ENCODE data around the gene DNAAF9.

Gene DNAAF9

DNA sequence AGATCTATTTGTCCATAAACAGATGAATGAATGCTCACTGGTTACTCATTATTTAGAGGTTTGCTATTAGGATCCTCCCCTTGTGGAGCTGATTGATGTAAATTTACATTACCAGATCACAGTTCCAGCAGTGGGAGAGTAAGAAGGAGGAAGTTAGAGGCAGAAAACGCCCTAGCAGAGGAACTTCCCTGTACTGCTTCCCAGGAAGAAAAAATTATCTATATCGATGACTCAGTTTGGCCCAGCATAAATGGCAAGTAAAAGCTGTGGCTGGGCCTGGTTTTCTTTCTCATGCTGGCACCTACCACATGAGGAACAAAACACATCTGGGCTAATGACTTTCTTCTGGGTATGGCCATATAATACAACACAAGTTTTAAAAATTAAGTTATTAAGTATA is 35.7 kb downstream of the DNAAF9 start:
- no peaks in the 10 kb centered on the region for H3K27me3 ChIP-seq (ENCODE audit: control insufficient read depth in 1 of 2, insufficient read depth in 2 of 2, low read length in 2 of 2)
- no peak overlapping the region for H3K9ac ChIP-seq (ENCODE audit: low read length in 2 of 2)
- no peaks in the 10 kb centered on the region for H3K9me3 ChIP-seq (ENCODE audit: control insufficient read depth in 2 of 2, low read length in 2 of 2)
- H3K27ac ChIP-seq (ENCODE audit: low read length) = no peak overlapping the region
- H3K4me3 ChIP-seq (ENCODE audit: low read length in 2 of 2) = no peak overlapping the region
- no peaks in the 10 kb centered on the region for H3K4me1 ChIP-seq (ENCODE audit: control insufficient read depth, insufficient read depth, low read length)
- peaks cover 28 to 44% of the 10 kb centered on the region in 2 donors for H3K36me3 ChIP-seq (ENCODE audit: control insufficient read depth in 2 of 2, insufficient read depth in 2 of 2, low read length in 2 of 2)

DNA sequence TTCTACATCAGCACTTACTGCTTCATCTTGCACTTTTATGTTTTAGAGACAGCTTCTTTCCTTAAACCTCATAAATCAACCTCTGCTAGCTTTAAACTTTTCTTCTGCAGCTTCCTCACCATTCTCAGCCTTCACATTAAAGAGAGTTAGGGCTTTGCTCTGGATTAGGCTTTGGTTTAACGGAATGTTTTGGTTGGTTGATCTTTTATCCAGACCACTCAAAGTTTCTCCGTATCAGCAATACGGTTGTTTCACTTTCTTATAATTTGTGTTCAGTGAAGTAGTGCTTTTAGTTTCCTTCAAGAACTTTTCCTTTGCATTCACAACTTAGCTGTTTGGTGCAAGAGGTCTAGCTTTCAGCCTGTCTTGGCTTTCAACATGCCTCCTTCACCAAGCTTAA is 40.4 kb downstream of the DNAAF9 start:
- H3K9me3 ChIP-seq (ENCODE audit: control insufficient read depth in 2 of 2, low read length in 2 of 2) = no peaks in the 10 kb centered on the region
- H3K27ac ChIP-seq (ENCODE audit: low read length) = no peak overlapping the region
- no peaks in the 10 kb centered on the region for H3K27me3 ChIP-seq (ENCODE audit: control insufficient read depth in 1 of 2, insufficient read depth in 2 of 2, low read length in 2 of 2)
- H3K36me3 ChIP-seq (ENCODE audit: control insufficient read depth in 2 of 2, insufficient read depth in 2 of 2, low read length in 2 of 2) = peaks cover 3 to 14% of the 10 kb centered on the region in 2 donors
- no peaks in the 10 kb centered on the region for H3K4me1 ChIP-seq (ENCODE audit: control insufficient read depth, insufficient read depth, low read length)
- H3K4me3 ChIP-seq (ENCODE audit: low read length in 2 of 2) = no peak overlapping the region
- no peak overlapping the region for H3K9ac ChIP-seq (ENCODE audit: low read length in 2 of 2)

DNA sequence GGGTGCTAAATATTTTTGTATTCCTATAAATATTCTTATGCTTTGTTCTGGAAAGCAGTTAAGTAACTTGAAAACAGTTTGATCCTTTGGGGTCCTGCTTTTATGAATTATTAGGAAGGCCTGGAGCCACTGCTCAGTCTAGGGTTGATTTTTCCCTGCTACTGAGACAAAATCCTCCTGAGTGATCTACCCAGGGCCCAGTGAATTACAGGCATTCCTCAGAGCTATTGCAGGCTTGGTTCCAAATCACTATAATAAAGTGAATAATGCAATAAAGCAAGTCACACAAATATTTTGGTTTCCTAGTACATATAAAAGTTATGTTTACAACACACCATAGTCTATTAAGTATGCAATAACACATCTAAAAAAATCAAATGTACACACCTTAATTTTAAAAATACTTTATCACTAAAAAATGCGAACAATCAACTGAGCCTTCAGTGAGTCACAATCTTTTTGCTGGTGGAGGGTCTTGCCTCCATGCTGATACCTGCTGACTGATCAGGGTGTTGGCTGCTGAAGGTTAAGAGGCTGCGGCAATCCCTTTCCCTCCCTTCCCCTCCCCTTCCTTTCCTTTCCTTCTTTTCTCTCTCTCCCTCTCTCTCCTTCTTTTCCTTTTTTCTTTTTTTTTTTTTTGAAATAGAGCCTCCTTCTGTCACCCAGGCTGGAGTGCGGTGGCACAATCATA is 43.0 kb downstream of the DNAAF9 start:
- no peak overlapping the region for H3K9ac ChIP-seq (ENCODE audit: low read length in 2 of 2)
- H3K27me3 ChIP-seq (ENCODE audit: control insufficient read depth in 1 of 2, insufficient read depth in 2 of 2, low read length in 2 of 2) = no peaks in the 10 kb centered on the region
- no peak overlapping the region for H3K4me3 ChIP-seq (ENCODE audit: low read length in 2 of 2)
- H3K4me1 ChIP-seq (ENCODE audit: control insufficient read depth, insufficient read depth, low read length) = no peaks in the 10 kb centered on the region
- H3K36me3 ChIP-seq (ENCODE audit: control insufficient read depth in 2 of 2, insufficient read depth in 2 of 2, low read length in 2 of 2) = peaks cover 3 to 9% of the 10 kb centered on the region in 2 donors
- no peaks in the 10 kb centered on the region for H3K9me3 ChIP-seq (ENCODE audit: control insufficient read depth in 2 of 2, low read length in 2 of 2)
- H3K27ac ChIP-seq (ENCODE audit: low read length) = no peak overlapping the region

DNA sequence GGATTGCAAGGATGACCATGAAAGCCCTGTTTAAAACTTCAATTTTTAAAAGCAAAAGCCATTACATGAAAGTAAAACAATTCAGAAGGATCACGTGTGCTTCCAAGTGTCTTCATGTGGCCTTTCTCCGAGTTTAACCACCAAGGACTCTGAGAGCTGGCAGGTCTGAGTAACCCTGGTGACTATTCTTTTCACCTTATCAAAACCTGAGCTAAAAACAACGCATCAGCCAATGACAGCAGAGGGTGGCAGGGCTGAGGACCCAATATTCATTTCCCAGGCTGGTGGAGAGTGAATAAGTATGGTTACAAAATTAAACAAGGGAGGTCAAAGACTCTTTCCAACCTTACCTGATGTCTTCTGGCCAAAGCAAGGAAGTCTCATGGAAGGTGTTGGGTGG is 46.7 kb downstream of the DNAAF9 start:
- Histone ChIP-seq H3K4me1 (ENCODE audit: control insufficient read depth, insufficient read depth, low read length) (no peaks in the 10 kb centered on the region), H3K27me3 (ENCODE audit: control insufficient read depth in 1 of 2, insufficient read depth in 2 of 2, low read length in 2 of 2) (no peaks in the 10 kb centered on the region), H3K9ac (ENCODE audit: low read length in 2 of 2) (no peak overlapping the region), H3K36me3 (ENCODE audit: control insufficient read depth in 2 of 2, insufficient read depth in 2 of 2, low read length in 2 of 2) (peaks cover 4 to 10% of the 10 kb centered on the region in 2 donors), H3K9me3 (ENCODE audit: control insufficient read depth in 2 of 2, low read length in 2 of 2) (no peaks in the 10 kb centered on the region), H3K4me3 (ENCODE audit: low read length in 2 of 2) (no peak overlapping the region), H3K27ac (ENCODE audit: low read length) (no peak overlapping the region)

DNA sequence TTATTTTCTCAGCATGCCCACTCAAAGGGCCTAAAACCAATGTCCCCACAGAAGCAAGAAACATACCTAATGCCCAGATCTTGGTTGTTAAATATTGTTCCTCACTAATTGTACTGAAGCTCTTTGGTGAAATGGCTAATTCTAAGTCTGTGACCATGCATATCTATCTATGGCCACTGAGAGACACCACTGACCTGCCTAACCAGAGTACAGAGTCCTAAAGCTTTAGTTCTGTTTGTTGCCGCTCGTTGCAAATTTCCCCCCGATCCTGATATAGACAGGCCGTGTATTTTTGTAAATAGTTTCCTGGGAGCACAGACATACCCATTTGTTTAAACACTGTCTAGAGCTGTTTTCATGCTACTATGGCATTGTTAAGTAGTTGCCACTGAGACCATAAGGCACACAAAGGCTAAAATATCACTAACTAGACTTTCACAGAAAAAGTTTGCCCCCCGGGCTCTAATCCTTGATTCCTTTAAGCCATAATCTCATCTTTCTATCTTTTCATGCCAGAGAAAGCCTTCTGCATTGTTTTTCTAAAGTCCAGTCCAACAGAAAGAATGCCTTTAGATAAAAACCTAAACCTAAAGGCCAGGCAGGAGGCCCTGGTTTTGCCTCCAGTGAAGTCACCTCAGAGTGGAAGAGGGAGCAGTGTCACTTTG is 48.7 kb downstream of the DNAAF9 start:
- Histone ChIP-seq H3K9ac (ENCODE audit: low read length in 2 of 2) (no peak overlapping the region), H3K9me3 (ENCODE audit: control insufficient read depth in 2 of 2, low read length in 2 of 2) (no peaks in the 10 kb centered on the region), H3K36me3 (ENCODE audit: control insufficient read depth in 2 of 2, insufficient read depth in 2 of 2, low read length in 2 of 2) (peaks cover 6 to 16% of the 10 kb centered on the region in 2 donors), H3K27me3 (ENCODE audit: control insufficient read depth in 1 of 2, insufficient read depth in 2 of 2, low read length in 2 of 2) (no peaks in the 10 kb centered on the region), H3K4me3 (ENCODE audit: low read length in 2 of 2) (no peak overlapping the region), H3K4me1 (ENCODE audit: control insufficient read depth, insufficient read depth, low read length) (no peaks in the 10 kb centered on the region), H3K27ac (ENCODE audit: low read length) (no peak overlapping the region)
